NB4 (cell line): ENCODE data around the gene RAPGEF6.

ENCODE experiments used
- DNase-seq: peaks from one replicate; pipeline ENCODE4 v3.0.0; 2010; ENCODE audit warnings: low read depth
- H3K4me3 ChIP-seq: one replicate; pipeline ENCODE4 v1.5.1; 2011; ENCODE audit warnings: mild to moderate bottlenecking, low read depth, low read length, moderate library complexity
- CTCF ChIP-seq: IDR thresholded peaks from one replicate; pipeline ENCODE4 v1.5.1; 2012; ENCODE audit warnings: low read depth, low read length
- MAX ChIP-seq: IDR thresholded peaks from 2 replicates; pipeline ENCODE4 v1.6.1; 2011; ENCODE audit warnings: low read depth, low read length
- MYC ChIP-seq: IDR thresholded peaks from 2 replicates; pipeline ENCODE4 v1.6.1; 2011; ENCODE audit warnings: low read depth, low read length
- POLR2A ChIP-seq: IDR thresholded peaks from 2 replicates; pipeline ENCODE4 v1.6.1; 2011; ENCODE audit warnings: mild to moderate bottlenecking; ENCODE audit not compliant: insufficient read length; ENCODE audit errors: extremely low read depth

Gene RAPGEF6

GRCh38 chr5:131661933-131662332 is 26.9 kb upstream of the RAPGEF6 start:
- H3K4me3 ChIP-seq = no peak overlapping the region
- no peak for DNase-seq
- TF ChIP-seq CTCF = no peak
- no peak for TF ChIP-seq MAX
- TF ChIP-seq MYC = no peak
- no peak for TF ChIP-seq POLR2A

GRCh38 chr5:131659841-131660240 is 24.8 kb upstream of the RAPGEF6 start:
- TF ChIP-seq CTCF = no peak
- TF ChIP-seq POLR2A = no peak
- no peak for TF ChIP-seq MYC
- TF ChIP-seq MAX = no peak
- no peak overlapping the region for H3K4me3 ChIP-seq
- DNase-seq = no peak

GRCh38 chr5:131659290-131659689 is 24.3 kb upstream of the RAPGEF6 start:
- H3K4me3 ChIP-seq = no peak overlapping the region
- TF ChIP-seq POLR2A (no peak), MAX (no peak), MYC (no peak), CTCF (no peak)
- DNase-seq = no peak

- no peak overlapping the region for H3K4me3 ChIP-seq
- DNase-seq = no peak
- TF ChIP-seq POLR2A (no peak), CTCF (no peak), MYC (no peak), MAX (no peak)
Observed at GRCh38 chr5:131654776-131655175, 19.7 kb upstream of the RAPGEF6 start.

- TF ChIP-seq MAX (no peak), MYC (no peak), CTCF (no peak), POLR2A (no peak)
- DNase-seq = no peak
- no peak overlapping the region for H3K4me3 ChIP-seq
Observed at GRCh38 chr5:131654309-131654708, 19.3 kb upstream of the RAPGEF6 start.

GRCh38 chr5:131649161-131649560 is 14.1 kb upstream of the RAPGEF6 start:
- TF ChIP-seq POLR2A = no peak
- no peak for TF ChIP-seq MAX
- no peak for TF ChIP-seq CTCF
- no peak for TF ChIP-seq MYC
- no peak for DNase-seq
- H3K4me3 ChIP-seq = no peak overlapping the region
